Stimulated activated CD8-positive, alpha-beta memory T cell treated with anti-CD3 and anti-CD28 coated beads, Interleukin-2, amount 100 ng/mL, for 1 hour (primary cell): ENCODE data around the gene TXNRD3.
"Not testable (repeated sequence)": the region's sequence is repeated elsewhere in the genome, so short reads cannot be mapped to it uniquely, and the experiment has no call there.

Source experiments
- DNase-seq, 2 donors: peaks; one replicate each; pipeline ENCODE4 v3.0.0-alpha.2; 2020; ENCODE audit warnings: low read depth in 2 of 2

Gene TXNRD3

DNA sequence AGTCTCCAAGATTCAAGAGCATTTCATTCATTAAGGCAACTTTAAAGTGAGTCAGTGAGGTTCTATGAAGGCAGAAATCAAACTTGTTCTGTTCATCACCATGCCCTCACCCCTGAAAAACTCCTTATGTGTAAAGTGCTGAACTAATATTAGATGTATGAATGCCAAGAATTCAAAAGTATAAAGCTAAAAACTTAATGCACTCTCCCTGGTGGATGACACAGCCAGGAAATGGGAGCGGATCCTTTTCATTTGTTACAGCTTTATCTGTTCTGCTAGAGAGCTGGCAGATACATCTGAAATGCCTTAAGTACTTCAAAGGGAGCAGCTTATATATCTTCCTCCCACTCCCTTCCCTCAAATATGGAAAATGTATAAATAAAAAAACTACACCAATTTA, 8.2 kb downstream of the TXNRD3 start:
- DNase-seq = no peak

DNA sequence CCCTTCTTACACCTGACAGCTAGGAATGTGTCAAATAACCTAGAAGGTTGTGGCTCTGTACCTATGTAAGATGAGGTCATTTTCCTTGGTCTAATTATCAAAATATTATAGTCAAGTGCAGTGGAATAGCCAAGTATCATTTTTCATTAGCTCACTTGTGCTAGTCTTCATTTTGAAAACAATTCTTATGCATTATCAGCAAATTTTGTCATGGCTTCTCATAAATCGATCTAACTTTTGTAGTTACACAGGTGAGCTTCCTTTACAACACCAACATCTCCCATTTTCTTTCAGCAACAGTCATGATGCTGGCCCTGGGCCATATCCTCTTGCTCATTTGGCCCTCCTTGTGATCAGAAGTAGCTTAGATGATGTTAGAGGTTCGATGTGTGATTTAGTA, 10.3 kb downstream of the TXNRD3 start:
- DNase-seq = no peak

DNA sequence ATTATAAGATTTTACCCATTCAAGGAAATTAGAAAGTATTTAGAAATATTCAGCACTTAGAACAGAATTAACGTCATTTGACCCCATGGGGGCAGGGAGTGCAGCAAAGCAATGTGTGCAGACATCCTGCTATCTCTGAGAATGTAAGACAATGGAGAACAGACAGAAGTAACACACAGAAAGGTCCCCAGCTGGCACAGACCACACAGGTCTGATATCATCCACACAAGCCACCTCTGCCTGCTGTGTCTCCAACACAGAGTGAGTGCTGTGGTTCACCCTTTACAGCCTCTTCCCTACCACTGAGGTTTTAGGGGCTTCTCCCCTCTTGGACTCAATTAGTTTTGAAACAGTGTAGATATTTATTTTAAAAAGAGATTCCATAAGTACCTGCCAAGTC, 16.1 kb downstream of the TXNRD3 start:
- no peak for DNase-seq

DNA sequence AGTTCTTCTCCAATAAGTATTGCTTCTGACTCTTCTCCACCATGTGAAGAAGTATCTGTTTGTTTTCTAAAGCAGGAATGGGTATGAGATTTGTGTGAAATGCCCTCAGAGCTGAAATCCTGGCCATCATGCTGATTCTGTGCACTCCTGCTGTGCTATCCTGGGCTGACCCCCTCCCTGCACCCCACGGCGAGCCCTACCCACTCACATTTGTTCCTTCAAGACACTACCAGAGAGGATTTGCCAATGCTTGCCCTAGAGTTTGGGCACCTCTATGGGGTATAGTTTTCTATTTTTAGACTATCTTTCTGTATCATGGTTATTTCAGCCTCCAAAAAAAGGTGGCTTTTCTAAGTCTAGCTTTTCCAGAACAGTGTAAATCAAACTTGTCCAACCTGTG, 18.5 kb downstream of the TXNRD3 start:
- DNase-seq = no peak

DNA sequence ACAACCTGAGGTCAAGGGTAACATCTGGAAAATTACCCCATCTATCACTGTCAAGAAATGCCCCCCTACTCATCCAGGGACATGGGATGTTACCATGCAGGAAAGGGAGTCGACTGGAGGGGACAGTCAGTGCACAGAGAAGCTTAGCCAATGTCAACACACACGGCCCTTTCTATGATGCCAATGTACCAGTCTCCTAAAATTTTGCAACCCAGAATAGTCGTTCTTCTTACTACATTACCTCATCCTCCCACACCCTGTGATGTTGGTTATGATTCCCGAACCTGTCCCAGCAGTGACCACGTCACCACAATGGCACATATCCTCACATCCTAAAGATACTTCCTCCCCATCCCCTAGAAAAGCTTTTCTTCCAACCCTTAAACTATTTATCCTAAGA, 20.1 kb downstream of the TXNRD3 start:
- DNase-seq = no peak

DNA sequence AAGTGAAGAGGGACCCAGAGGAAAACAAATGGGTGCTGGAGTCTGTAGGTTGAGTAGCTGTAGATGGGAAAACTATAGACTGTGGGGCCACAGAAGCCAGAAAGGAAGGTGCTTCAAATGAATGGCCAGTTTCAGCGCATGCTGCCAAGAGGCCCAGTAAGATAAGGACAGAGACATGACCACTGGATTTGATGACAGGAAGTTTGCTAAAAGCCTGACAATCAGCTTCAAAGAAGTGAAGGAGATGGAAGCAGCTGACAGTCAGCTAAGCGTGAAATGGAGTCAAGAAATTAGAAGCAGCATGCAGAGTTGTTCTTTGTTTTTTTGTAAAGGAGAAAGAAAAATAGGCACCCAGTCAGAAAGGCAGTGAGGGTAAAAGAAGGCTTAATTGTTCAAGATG, 24.9 kb downstream of the TXNRD3 start:
- DNase-seq = no peak

DNA sequence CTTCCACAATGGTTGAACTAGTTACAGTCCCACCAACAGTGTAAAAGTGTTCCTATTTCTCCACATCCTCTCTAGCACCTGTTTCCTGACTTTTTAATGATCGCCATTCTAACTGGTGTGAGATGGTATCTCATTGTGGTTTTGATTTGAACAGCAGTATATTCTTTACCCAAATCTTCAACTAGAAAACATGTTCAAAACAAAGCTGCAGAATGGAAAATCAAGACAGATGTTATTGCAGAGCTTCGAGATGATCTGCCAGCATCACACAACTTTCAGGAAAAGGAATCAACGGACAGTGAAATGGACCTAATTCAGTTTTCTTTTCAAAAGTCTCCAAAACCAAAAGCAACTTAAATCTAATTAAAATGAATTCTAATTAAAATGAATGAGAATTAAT, 29.2 kb downstream of the TXNRD3 start:
- DNase-seq = not testable (repeated sequence)

DNA sequence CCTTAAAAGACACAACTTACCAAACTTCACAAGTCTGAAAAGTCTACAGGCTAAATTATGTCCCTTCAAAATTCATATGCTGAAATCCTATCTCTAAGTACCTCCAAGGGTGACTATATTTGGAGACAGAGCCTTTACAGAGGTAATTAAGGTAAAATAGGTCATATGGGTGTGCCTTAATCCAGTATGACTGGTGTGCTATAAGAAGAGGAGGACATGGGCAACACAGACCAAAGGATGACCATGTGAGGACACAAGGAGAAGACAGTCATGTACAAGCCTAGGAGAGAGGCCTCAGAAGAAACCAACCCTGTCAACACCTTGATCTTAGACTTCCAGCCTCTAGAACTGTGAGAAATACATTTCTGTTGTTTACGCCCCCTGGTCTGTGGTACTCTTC, 32.2 kb downstream of the TXNRD3 start:
- no peak for DNase-seq

DNA sequence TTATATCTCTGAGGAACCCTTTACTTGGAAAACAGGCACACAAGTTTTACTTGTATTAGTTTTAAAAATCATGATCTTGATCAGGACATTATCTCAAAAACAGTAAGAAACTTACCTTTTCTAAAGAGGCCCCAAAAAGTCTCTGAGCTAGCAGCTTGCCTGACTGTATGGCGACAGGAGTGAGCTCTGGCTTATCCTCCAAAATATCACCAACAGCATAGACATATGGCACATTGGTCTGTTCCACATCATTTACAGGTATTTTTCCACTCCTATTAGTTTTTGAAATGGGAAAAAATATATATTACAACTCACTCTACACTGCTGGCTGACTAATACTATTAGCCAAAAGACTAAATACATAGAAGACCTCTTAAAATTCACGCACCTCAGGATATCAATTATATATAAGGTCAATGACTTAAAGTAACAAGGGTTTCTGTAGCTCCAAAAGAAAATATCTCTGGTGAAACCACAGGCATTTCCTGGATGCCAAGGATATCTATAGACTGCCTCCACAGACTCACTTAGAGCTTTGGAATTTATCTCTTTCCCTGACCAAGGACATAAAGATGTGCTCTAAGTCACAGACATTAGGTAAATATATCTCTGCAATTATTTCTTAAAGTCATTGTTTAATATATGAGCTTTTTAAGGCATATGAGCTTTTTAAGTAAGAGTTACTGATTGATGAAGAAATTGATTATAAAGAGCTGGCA, 33.1 kb downstream of the TXNRD3 start:
- no peak for DNase-seq

DNA sequence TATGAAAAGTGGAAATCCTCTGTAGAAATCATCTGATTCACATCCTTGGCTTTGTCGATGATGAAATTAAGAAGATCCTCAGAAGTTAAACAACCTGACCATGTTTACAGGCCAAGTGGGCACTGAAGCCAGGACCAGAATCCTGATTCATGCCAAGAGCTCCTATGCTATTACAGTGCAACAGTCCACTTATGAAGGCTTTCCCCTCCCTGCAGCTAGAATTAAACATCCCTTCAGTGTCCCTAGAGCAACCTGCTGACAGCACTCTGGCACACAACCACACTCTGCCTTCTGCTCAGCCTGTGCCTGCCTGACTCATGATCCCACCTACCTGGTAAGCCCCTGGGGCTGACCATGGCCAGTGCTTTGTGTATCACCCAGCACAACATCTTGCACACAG, 33.8 kb downstream of the TXNRD3 start:
- DNase-seq = no peak

DNA sequence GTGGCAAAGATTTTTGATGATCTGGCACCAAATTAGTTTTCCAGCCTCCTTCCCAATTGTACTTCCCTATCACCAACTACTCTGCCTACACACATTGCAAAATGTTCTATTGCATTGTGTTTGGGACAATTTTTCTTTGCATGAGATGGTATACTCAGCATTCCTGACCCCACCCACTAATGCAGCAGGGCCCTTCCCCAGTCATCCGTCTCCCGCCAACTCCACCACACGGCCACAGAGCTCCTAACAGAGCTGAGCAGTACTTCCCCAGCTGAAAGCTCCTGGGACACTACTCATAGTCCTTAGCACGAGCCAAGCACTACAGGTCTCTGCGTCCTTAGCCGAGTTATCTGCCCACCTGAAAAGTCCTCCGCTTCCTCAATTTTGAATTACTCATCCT, 34.2 kb downstream of the TXNRD3 start:
- no peak for DNase-seq

DNA sequence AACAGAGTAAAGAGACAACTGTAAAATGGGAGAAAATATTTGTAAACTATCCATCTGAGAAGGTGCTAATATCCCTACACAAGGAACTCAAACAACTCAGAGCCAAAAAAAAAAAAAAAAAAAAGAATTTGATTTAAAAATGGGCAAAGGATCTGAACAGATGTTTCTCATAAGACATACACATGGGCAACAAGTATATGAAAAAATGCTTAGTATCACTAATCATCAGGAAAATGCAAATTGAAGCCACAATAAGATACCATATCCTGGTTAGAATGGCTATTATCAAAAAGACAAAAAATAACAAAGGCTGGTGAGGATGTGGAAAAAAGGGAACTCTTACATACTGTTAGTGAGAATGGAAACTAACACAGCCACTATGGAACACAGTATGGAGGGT, 36.2 kb downstream of the TXNRD3 start:
- DNase-seq = no peak

DNA sequence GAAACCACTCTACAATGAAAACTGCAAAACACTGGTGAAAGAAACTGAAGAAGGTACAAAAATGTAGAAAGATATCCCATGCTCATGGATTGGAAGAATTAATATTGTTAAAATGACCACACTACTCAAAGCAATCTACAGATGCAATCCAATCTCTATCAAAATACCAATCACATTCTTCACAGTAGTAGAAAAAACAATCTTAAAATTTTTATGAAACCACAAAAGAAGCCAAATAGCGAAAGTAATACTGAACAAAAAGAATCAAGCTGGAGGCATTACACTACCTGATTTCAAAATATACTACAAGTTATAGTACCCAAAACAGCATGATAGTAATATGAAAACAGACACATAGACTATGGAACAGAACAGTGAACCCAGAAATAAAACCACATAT, 36.9 kb downstream of the TXNRD3 start:
- no peak for DNase-seq

DNA sequence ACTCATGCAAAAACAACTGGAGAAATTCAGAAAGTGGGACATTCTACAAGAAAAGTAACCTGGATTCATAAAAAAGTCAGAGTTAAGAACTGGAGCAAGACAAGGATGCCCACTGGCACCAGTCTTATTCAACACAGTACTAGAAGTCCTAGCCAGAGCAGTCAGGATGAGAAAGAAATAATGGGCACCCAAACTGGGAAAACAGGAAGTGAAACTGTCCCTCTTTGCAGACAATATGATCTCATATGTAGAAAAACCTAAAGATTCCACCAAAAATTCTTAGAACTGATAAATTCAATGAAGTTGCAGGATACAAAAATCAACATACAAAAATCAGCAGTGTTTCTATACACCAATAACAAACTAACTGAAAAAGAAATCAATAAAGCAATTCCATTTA, 37.4 kb downstream of the TXNRD3 start:
- no peak for DNase-seq

DNA sequence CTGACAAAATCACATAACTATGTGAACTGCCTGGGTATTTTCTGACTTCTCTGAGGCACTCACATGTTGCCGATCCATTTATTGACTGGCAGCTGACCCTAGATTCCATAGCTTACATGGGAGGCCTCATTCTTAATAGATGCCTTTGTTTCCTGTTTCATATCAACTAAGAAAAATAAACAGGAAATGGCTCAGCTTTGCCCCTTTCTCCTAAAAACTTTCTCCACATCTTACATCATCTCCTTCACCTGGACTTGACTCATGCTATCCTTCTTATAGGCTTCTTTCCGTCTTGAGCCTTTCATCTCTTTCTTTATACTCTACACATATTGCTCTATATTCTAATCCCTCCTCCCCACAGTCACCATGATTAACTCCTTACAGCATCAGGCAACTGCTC, 38.0 kb downstream of the TXNRD3 start:
- DNase-seq = no peak

DNA sequence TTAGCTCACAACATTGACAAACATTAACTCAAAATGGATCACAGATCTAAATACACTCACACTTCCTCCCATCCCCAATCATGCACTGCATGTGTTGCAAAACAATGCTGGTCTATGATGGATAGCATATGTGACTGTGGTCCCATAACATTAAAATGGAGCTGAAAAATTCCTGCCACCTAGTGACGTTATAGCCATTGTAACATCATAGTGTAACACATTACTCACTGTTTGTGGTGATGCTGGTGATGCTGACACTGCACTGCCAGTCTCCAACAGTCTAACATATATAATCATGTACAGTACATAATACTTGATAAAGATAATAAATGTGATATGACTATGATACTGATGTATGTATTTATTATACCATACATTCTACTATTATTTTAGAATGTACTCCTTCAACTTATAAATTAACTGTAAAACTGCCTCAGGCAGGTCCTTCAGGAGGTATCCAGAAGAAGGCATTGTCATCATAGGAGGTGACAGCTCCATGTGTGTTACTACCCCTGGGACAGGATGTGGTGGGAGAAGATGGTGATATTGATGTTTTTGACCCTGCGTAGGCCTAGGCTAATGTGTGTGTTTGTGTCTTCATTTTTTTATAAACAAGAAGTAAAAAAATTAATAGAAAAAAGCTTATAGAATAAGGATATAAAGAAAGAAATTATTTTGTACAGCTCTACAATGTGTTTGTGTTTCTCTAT, 41.3 kb downstream of the TXNRD3 start:
- no peak for DNase-seq

DNA sequence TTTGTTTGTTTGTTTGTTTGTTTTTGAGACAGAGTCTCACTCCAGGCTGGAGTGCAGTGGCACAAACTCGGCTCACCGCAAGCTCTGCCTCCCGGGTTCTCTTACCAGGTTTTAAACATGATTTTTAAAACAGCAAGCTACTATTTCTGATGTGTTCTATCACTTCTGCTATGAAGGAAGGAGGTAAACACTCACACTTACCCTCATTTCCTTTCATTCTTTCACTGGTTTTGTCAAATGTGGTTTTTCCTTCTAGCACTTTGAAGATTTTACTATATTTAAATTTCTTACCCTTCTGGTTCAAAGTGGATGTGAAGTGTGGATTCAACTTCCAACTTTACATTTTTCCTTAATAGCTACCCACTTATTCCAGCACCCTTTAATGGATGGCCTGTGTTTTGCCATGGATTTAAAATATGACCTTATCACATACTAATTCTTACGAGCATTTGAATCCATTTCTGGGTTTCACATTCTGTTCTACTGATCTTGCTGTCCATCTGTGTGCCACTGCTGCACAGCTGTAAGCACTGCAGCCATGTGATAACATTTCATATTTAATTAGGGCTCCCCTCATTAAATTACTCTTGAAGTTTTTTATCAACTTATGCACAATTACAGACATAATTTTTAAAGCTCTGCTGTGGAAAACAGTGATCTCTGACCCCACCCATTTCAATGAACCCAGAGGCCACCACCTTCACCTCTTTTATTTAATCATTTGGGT, 42.3 kb downstream of the TXNRD3 start:
- DNase-seq = no peak

DNA sequence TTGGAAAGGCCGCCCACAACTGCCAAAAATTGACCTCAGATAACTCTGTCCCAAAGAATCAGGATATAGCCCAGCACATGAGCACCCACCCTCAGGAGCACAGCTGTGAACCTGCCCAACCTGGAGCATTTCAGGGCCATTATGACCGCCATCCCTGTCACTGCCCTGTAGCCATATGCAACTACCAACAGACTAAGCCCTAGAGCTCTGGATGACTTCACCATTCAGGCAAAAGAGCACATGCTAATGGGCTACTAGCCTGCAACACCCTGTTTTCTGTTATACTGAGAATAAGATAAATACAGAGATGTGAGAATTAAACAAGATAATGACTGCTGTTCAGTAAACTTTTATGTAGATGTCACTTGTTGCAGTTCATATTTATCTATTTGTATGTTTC, 45.0 kb downstream of the TXNRD3 start:
- DNase-seq = no peak

DNA sequence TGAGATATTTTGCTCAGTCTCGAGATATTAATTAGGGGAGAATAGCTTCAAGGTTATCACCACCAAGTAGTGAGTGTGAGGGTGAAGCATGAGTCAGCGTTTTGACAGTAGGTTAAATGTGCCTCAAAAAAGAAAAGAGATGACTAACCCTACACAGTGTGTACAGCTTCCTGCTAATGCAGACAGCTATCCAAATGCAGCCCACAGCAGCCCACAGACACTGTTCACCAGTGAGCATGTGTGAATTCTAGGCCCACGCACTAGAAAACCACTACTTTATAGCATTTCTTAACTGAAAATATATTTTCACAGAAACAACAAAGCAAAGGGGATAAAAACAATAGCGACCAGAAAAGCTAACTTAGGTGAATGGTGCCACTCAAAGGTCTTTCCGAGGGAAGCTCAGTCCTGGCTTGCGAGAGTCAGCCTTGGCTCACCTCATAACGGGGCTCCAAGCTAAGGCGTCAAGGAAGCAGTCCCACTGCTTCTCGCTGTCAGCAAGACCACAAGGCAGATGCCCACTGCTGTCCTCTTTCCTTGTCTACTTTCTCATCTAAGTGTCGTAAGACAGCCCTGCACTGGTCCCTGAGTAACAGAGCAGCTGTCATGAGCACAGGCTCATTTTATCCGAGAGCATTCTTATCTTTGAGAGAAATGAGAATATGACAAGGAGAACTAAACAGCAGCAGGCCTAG, 47.6 kb downstream of the TXNRD3 start:
- DNase-seq = peak in 1 of 2 donors; percentile 4

DNA sequence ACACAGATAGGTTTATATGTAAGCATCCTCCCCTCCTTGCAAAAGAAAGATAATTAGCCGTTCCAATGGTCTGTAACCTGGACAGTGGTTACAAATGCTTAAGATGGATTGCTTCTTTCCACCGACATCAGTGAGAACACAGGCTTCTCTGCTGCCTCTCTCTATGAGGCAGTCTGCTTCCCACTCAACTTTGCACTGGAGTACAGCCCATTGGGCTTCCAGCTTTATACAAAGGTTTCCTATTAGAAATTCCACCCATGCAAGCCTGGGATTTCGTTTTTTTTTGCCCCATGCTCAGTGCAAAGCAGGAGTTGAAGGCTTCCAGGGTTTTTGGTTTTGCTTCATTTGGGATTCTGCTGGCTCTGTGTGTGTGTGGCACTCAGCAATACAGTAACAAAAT, 48.9 kb downstream of the TXNRD3 start:
- DNase-seq = no peak

DNA sequence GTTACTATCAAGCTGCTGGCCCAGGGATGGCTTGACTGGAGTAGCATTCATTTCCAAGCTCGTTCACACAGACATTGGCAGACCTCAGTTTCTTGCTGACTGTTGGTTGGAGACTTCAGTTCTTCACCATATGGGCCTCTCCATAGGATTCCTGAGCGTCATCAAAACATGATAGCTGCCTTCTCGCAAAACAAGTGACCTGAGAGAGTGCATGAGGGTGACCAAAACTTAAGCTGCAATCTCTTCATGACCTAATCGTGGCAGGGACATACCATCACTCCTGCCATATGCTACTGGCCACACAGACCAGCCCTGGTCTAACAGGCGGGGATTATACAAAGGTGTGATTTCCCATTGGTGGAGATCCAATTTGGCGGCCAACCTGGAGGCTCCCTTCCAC, 50.2 kb downstream of the TXNRD3 start:
- no peak for DNase-seq

DNA sequence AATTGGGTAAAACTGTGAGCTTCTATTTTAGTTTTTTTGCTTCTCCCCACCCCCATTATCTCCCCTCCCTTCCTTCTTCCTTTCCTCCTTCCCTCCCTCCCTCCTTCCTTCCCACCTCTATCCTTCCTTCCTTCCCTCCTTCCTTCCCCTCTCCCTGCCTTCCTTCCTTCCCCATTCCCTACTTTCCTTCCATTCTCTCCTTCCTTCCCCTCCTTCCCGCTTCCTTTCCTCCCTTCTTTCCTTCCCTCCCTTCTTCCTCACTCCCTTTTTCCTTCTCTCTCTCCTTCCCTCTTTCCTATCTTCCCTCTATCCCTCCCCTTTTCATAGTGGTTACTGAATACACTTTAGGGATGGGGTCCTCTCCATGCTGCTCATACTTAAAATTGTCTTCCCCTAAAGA, 55.8 kb downstream of the TXNRD3 start:
- DNase-seq = no peak
